CD4-positive, alpha-beta T cell (primary cell): Measurements from ENCODE around the gene MYOF. TPM values are rescaled to one million over a fixed set of nuclear protein-coding genes. Genes with fewer than 3 reads are reported as not detected.

Experiments
- ATAC-seq: fragments of 200-7000 bp; cut with Tn5 transposase; one replicate; pipeline ENCODE4 v1.10.0; 2022; ENCODE audit warnings: mild to moderate bottlenecking; ENCODE audit not compliant: poor library complexity
- CTCF ChIA-PET: fragments of 350-600 bp; sonication (Branson Sonifier 250); formaldehyde crosslinking; loops from one replicate; lab custom pipeline; 2021; ENCODE audit warnings: antibody characterized with exemption, inconsistent platforms; lab: Charles Lee
- POLR2A ChIA-PET: fragments of 350-600 bp; sonication (Branson Sonifier 250); formaldehyde crosslinking; loops from one replicate; lab custom pipeline; 2021; ENCODE audit warnings: antibody characterized with exemption, inconsistent platforms; lab: Charles Lee
- DNase-seq, 14 experiments: peaks; one replicate each; pipeline ENCODE4 v3.0.0-alpha.2; 2013 to 2020; ENCODE audit warnings: mixed read lengths in 2 of 14
- H3K27ac ChIP-seq, 2 donors: one replicate each; pipeline versions ENCODE4 v1.5.1 to v1.7.0; 2013; ENCODE audit warnings: low read length in 2 of 2, low read depth in 1 of 2, mild to moderate bottlenecking in 1 of 2
- H3K27me3 ChIP-seq, 2 experiments: 1 replicate in 1 of 2; 2 replicates in 1 of 2; pipeline versions ENCODE4 v1.6.1 to v1.7.0; 2013; ENCODE audit warnings: low read length in 2 of 2, control low read depth in 1 of 2, mild to moderate bottlenecking in 1 of 2, moderate library complexity in 1 of 2; ENCODE audit not compliant: insufficient read depth in 2 of 2, control insufficient read depth in 1 of 2
- H3K36me3 ChIP-seq: one replicate; pipeline ENCODE4 v1.6.1; 2013; ENCODE audit warnings: low read length, control low read depth; ENCODE audit not compliant: insufficient read depth
- H3K4me1 ChIP-seq: one replicate; pipeline ENCODE4 v1.6.1; 2013; ENCODE audit warnings: low read length, control low read depth; ENCODE audit not compliant: insufficient read depth
- H3K4me3 ChIP-seq: one replicate; pipeline ENCODE4 v1.5.1; 2013; ENCODE audit warnings: mild to moderate bottlenecking, low read length, moderate library complexity
- H3K9me3 ChIP-seq, 2 experiments: 1 replicate in 1 of 2; 2 replicates in 1 of 2; pipeline versions ENCODE4 v1.6.1 to v1.7.0; 2013; ENCODE audit warnings: low read length in 2 of 2, mild to moderate bottlenecking in 2 of 2, control low read depth in 1 of 2, moderate library complexity in 1 of 2; ENCODE audit not compliant: control insufficient read depth in 1 of 2, insufficient read depth in 1 of 2
- H3K27ac Mint-ChIP-seq: one replicate; pipeline ENCODE4 v1.8.0; 2020; ENCODE audit warnings: mixed read lengths
- H3K27me3 Mint-ChIP-seq: one replicate; pipeline ENCODE4 v1.8.0; 2021; ENCODE audit warnings: mixed read lengths
- H3K36me3 Mint-ChIP-seq: one replicate; pipeline ENCODE4 v1.8.0; 2021; ENCODE audit warnings: low read depth, mixed read lengths
- H3K4me1 Mint-ChIP-seq: one replicate; pipeline ENCODE4 v1.8.0; 2021; ENCODE audit warnings: low read depth, mixed read lengths
- H3K4me3 Mint-ChIP-seq: one replicate; pipeline ENCODE4 v1.8.0; 2020; ENCODE audit warnings: mild to moderate bottlenecking, mixed read lengths
- H3K9me3 Mint-ChIP-seq: one replicate; pipeline ENCODE4 v1.8.0; 2020; ENCODE audit warnings: mixed read lengths
- intact Hi-C, 2 experiments: fragments of 100-400 bp; cut with DNase I in 1 of 2; cut with micrococcal nuclease in 1 of 2; formaldehyde crosslinking; loops; one replicate each; pipeline versions ENCODE4 v1.15.1 to v1.9.0; 2023 to 2025; cut with DNase I, micrococcal nuclease
- total RNA-seq, 174 experiments: library from RNA in 2 of 174; stranded (reverse) in 2 of 174; gene quantifications; one replicate each; pipeline ENCODE4 v1.2.3 and lab custom pipeline; 2021 to 2026
- TF ChIP-seq, protein P1 (sequence below): fragments of 200-600 bp; IDR thresholded peaks from one replicate; pipeline ENCODE4 v1.8.0; 2022; ENCODE audit warnings: antibody characterized with exemption, mild to moderate bottlenecking

MYOF gene
- total RNA-seq, 2 experiments from 2014 or later = 0.14 to 0.27 TPM

DNA sequence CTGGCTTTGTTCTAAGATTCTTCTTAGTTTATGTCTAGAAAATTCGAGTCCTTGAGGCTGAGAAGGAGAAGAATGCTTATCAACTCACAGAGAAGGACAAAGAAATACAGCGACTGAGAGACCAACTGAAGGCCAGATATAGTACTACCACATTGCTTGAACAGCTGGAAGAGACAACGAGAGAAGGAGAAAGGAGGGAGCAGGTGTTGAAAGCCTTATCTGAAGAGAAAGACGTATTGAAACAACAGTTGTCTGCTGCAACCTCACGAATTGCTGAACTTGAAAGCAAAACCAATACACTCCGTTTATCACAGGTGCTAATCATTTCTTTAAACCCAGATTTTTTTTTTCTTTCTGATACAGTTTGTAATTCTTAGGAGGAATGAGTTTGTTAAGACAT lies 20.9 kb upstream of the MYOF start:
- peak overlapping the region; percentile 25 for H3K4me3 ChIP-seq
- H3K27me3 ChIP-seq = no peaks in the 10 kb centered on the region
- ATAC-seq (no peak), DNase-seq (peak in 3 of 14 experiments; percentile 23 to 26 (median 24))
- no peaks in the 10 kb centered on the region for H3K36me3 ChIP-seq
- ChIA-PET CTCF (interaction anchor here (1.1 to 3.7 kb wide), 3 partner anchors 11 to 127 kb away, joined by 3 to 13 read pairs (median 3); no protein-coding TSS in a partner anchor), POLR2A (interaction anchor here (0.7 kb wide), 1 partner anchor 52 kb away, joined by 3 read pairs; no protein-coding TSS in a partner anchor)
- TF ChIP-seq, protein P1, sequence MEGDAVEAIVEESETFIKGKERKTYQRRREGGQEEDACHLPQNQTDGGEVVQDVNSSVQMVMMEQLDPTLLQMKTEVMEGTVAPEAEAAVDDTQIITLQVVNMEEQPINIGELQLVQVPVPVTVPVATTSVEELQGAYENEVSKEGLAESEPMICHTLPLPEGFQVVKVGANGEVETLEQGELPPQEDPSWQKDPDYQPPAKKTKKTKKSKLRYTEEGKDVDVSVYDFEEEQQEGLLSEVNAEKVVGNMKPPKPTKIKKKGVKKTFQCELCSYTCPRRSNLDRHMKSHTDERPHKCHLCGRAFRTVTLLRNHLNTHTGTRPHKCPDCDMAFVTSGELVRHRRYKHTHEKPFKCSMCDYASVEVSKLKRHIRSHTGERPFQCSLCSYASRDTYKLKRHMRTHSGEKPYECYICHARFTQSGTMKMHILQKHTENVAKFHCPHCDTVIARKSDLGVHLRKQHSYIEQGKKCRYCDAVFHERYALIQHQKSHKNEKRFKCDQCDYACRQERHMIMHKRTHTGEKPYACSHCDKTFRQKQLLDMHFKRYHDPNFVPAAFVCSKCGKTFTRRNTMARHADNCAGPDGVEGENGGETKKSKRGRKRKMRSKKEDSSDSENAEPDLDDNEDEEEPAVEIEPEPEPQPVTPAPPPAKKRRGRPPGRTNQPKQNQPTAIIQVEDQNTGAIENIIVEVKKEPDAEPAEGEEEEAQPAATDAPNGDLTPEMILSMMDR = no peak
- peak overlapping the region in 1 of 2 donors; percentile 3 for H3K27ac ChIP-seq
- no peaks in the 10 kb centered on the region for H3K9me3 ChIP-seq
- no peaks in the 10 kb centered on the region for H3K4me1 ChIP-seq
- no peaks in the 10 kb centered on the region for H3K9me3 Mint-ChIP-seq
- H3K4me1 Mint-ChIP-seq = peaks cover 22% of the 10 kb centered on the region
- H3K27me3 Mint-ChIP-seq = no peaks in the 10 kb centered on the region
- peak overlapping the region; percentile 75 for H3K4me3 Mint-ChIP-seq
- intact Hi-C loops = no loop called here
- H3K27ac Mint-ChIP-seq = peak overlapping the region; percentile 32
- H3K36me3 Mint-ChIP-seq = no peaks in the 10 kb centered on the region

DNA sequence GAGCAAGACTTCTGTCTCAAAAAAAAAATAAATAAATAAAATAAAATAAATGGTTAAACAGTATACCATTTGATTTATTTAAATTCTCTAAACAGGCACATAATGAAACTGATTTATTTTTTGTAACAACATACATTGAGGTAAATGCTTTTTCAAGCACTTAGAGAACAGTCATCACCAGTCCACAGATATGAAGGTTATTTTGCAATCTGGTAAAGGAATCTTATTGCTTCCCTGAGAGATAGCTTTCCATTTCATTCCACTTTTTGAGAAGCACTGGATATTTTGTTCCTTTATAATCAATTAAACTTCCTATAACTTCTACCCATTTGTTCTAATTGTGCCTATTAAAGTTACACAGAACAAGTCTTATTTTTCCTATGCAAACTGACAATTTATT lies 19.5 kb upstream of the MYOF start:
- ATAC-seq = no peak
- no peaks in the 10 kb centered on the region for H3K27me3 ChIP-seq
- H3K36me3 ChIP-seq = no peaks in the 10 kb centered on the region
- H3K4me3 ChIP-seq = no peak overlapping the region
- Mint-ChIP-seq H3K27ac (no peak overlapping the region), H3K4me3 (no peak overlapping the region), H3K4me1 (peaks cover 24% of the 10 kb centered on the region), H3K27me3 (no peaks in the 10 kb centered on the region), H3K9me3 (no peaks in the 10 kb centered on the region), H3K36me3 (no peaks in the 10 kb centered on the region)
- intact Hi-C loops = no loop called here
- ChIA-PET POLR2A (no interaction called here), CTCF (interaction anchor here (3.7 kb wide), 1 partner anchor 125 kb away, joined by 13 read pairs; no protein-coding TSS in a partner anchor)
- H3K4me1 ChIP-seq = peaks cover 8% of the 10 kb centered on the region
- no peak overlapping the region for H3K27ac ChIP-seq
- TF ChIP-seq, protein P1 = no peak
- no peaks in the 10 kb centered on the region for H3K9me3 ChIP-seq
- DNase-seq = no peak

- Histone ChIP-seq H3K36me3 (no peaks in the 10 kb centered on the region), H3K4me1 (peaks cover 17% of the 10 kb centered on the region), H3K27ac (no peak overlapping the region), H3K9me3 (no peaks in the 10 kb centered on the region), H3K4me3 (no peak overlapping the region), H3K27me3 (no peaks in the 10 kb centered on the region)
- H3K27me3 Mint-ChIP-seq = no peaks in the 10 kb centered on the region
- POLR2A ChIA-PET = no interaction called here
- ATAC-seq (no peak), DNase-seq (peak in 1 of 14 experiments; percentile 7)
- no peaks in the 10 kb centered on the region for H3K9me3 Mint-ChIP-seq
- CTCF ChIA-PET = interaction anchor here (1.3 kb wide), 1 partner anchor 122 kb away, joined by 4 read pairs; no protein-coding TSS in a partner anchor
- peak overlapping the region; percentile 32 for H3K27ac Mint-ChIP-seq
- peak overlapping the region; percentile 79 for H3K4me3 Mint-ChIP-seq
- H3K4me1 Mint-ChIP-seq = peaks cover 17% of the 10 kb centered on the region
- intact Hi-C loops = loop anchor here (2.0 to 10.0 kb wide), 8 partner anchors 121 to 1573 kb away; partner anchors contain the start of genes BTAF1 (in 1 of the 2), CPEB3 (in 1 of the 2), EXOC6 (in 1 of the 2) and FRA10AC1 (in 1 of the 2)
- TF ChIP-seq, protein P1 = no peak
- peaks cover 5% of the 10 kb centered on the region for H3K36me3 Mint-ChIP-seq
Measured at GRCh38 chr10:93498166-93498565, 16.0 kb upstream of the MYOF start.
